HCT116 (cell line): ENCODE measurements around the gene EGFR. TPM values are rescaled to one million over a fixed set of nuclear protein-coding genes. Genes with fewer than 3 reads are reported as not detected.

Source experiments
- ATAC-seq: fragments of 200-7000 bp; cut with Tn5 transposase; 2 replicates; pipeline ENCODE4 v1.9.1; 2020; ENCODE audit warnings: mild to moderate bottlenecking, moderate library complexity
- BruUV-seq: library from RNA; stranded (reverse); fragments of 400-500 nt; replicated peaks from 2 replicates; lab custom pipeline; 2021; lab: Mats Ljungman, UMichigan
- CTCF ChIA-PET: fragments of 300-600 bp; sonication (Branson Sonifier 250); formaldehyde crosslinking; loops from one replicate; lab custom pipeline; 2021; ENCODE audit warnings: antibody characterized with exemption; lab: Charles Lee
- POLR2A ChIA-PET: fragments of 300-600, 350-600 bp; sonication (Branson Sonifier 250); formaldehyde crosslinking; loops from one replicate; lab custom pipeline; 2021; ENCODE audit warnings: antibody characterized with exemption; lab: Charles Lee
- RAD21 ChIA-PET, 2 experiments: fragments of 300-600 bp; sonication (Branson Sonifier 250); formaldehyde crosslinking; loops; one replicate each; lab custom pipeline; 2023; ENCODE audit warnings: low total read pairs in 2 of 2; ENCODE audit not compliant: uncharacterized antibody in 2 of 2, unreplicated experiment in 2 of 2, low non-redundant PET in 1 of 2; lab: Charles Lee
- DNase-seq: peaks from one replicate; pipeline ENCODE4 v3.0.0-alpha.2; 2010; ENCODE audit warnings: low read depth, low spot score
- H2AFZ ChIP-seq: fragments of 200-600 bp; shearing (Covaris generic), sonication (generic); 2 replicates; pipeline ENCODE4 v1.6.1; 2017; ENCODE audit warnings: low read depth, mixed run types, mixed read lengths, antibody characterized with exemption, low read length; ENCODE audit not compliant: poor library complexity, severe bottlenecking
- H3K27ac ChIP-seq: 2 replicates; pipeline ENCODE4 v1.5.1; 2012; ENCODE audit warnings: low read depth, low read length
- H3K27me3 ChIP-seq: fragments of 200-600 bp; sonication (generic); 2 replicates; pipeline ENCODE4 v1.6.1; 2016; ENCODE audit warnings: mixed run types, low read length, mixed read lengths; ENCODE audit not compliant: insufficient read depth
- H3K36me3 ChIP-seq, 2 experiments: fragments of 200-500 bp in 1 of 2; fragments of 200-600 bp in 1 of 2; sonication (Bioruptor generic) in 1 of 2; sonication (generic) in 1 of 2; 2 replicates each; pipeline versions ENCODE4 v1.5.1 to v1.6.1; 2014 to 2016; ENCODE audit warnings: low read length in 2 of 2, inconsistent platforms in 1 of 2, mixed read lengths in 1 of 2, mixed run types in 1 of 2; ENCODE audit not compliant: insufficient read depth in 2 of 2, control insufficient read depth in 1 of 2
- H3K4me1 ChIP-seq, 2 experiments: fragments of 200-600 bp in 1 of 2; sonication (generic) in 1 of 2; 2 replicates each; pipeline versions ENCODE4 v1.5.1 to v1.6.1; 2012 to 2017; ENCODE audit warnings: low read length in 2 of 2, inconsistent platforms in 1 of 2, mild to moderate bottlenecking in 1 of 2, mixed read lengths in 1 of 2, mixed run types in 1 of 2, moderate library complexity in 1 of 2; ENCODE audit not compliant: insufficient read depth in 2 of 2, control insufficient read depth in 1 of 2
- H3K4me2 ChIP-seq: fragments of 200-600 bp; sonication (generic); 2 replicates; pipeline ENCODE4 v1.6.1; 2017; ENCODE audit warnings: mixed run types, low read length, mixed read lengths
- H3K4me3 ChIP-seq, 2 experiments: fragments of 200-600 bp in 1 of 2; sonication (generic) in 1 of 2; replicated peaks in 1 of 2; 2 replicates each; pipeline ENCODE4 v1.5.1; 2011 to 2016; ENCODE audit warnings: low read length in 2 of 2, control low read depth in 1 of 2, low read depth in 1 of 2, mild to moderate bottlenecking in 1 of 2, mixed read lengths in 1 of 2, mixed run types in 1 of 2
- H3K79me2 ChIP-seq: fragments of 200-600 bp; sonication (generic); 2 replicates; pipeline ENCODE4 v1.6.1; 2017; ENCODE audit warnings: mild to moderate bottlenecking, mixed run types, low read length, moderate library complexity, mixed read lengths; ENCODE audit not compliant: insufficient read depth
- H3K9ac ChIP-seq: fragments of 200-600 bp; sonication (generic); 2 replicates; pipeline ENCODE4 v1.6.1; 2016; ENCODE audit warnings: low read length, mixed read lengths
- H3K9me2 ChIP-seq: fragments of 200-600 bp; sonication (generic), shearing (Covaris generic); 2 replicates; pipeline ENCODE4 v1.6.1; 2017; ENCODE audit warnings: mixed run types, mild to moderate bottlenecking, moderate library complexity; ENCODE audit not compliant: insufficient read depth
- H3K9me3 ChIP-seq, 2 experiments: fragments of 200-500 bp in 1 of 2; fragments of 200-600 bp in 1 of 2; sonication (Bioruptor generic) in 1 of 2; sonication (generic) in 1 of 2; 2 replicates each; pipeline ENCODE4 v1.6.1; 2014 to 2017; ENCODE audit warnings: low read length in 2 of 2, mixed read lengths in 2 of 2, inconsistent platforms in 1 of 2, low read depth in 1 of 2, mild to moderate bottlenecking in 1 of 2, mixed run types in 1 of 2, moderate library complexity in 1 of 2; ENCODE audit not compliant: control insufficient read depth in 1 of 2, insufficient read depth in 1 of 2
- H4K20me1 ChIP-seq: fragments of 200-600 bp; sonication (generic), shearing (Covaris generic); 2 replicates; pipeline ENCODE4 v1.6.1; 2017; ENCODE audit warnings: mixed run types, mild to moderate bottlenecking, moderate library complexity; ENCODE audit not compliant: insufficient read depth
- CBX3 ChIP-seq: IDR thresholded peaks from 2 replicates; pipeline ENCODE4 v1.6.1; 2012; ENCODE audit warnings: low read depth
- EGR1 ChIP-seq: IDR thresholded peaks from 2 replicates; pipeline ENCODE4 v1.6.1; 2012; ENCODE audit warnings: low read depth
- ELF1 ChIP-seq: IDR thresholded peaks from 2 replicates; pipeline ENCODE4 v1.6.1; 2012; ENCODE audit warnings: low read depth, borderline replicate concordance
- EZH2 ChIP-seq: fragments of 200-600 bp; sonication (generic); IDR thresholded peaks from 2 replicates; pipeline ENCODE4 v1.6.1; 2017; ENCODE audit warnings: antibody characterized with exemption, mixed run types
- FOSL1 ChIP-seq: IDR thresholded peaks from 2 replicates; pipeline ENCODE4 v1.6.1; 2012; ENCODE audit warnings: low read depth
- JUND ChIP-seq: IDR thresholded peaks from 2 replicates; pipeline ENCODE4 v1.6.1; 2012
- MAX ChIP-seq: IDR thresholded peaks from 2 replicates; pipeline ENCODE4 v1.6.1; 2012
- POLR2A ChIP-seq: IDR thresholded peaks from 2 replicates; pipeline ENCODE4 v1.7.0; 2011; ENCODE audit warnings: borderline replicate concordance; ENCODE audit not compliant: insufficient read depth, insufficient read length; ENCODE audit errors: extremely low read depth
- POLR2AphosphoS5 ChIP-seq: IDR thresholded peaks from 2 replicates; pipeline ENCODE4 v1.6.1; 2011; ENCODE audit warnings: mild to moderate bottlenecking, low read depth, low read length, moderate library complexity
- RAD21 ChIP-seq: IDR thresholded peaks from 2 replicates; pipeline ENCODE4 v1.6.1; 2012; ENCODE audit warnings: low read depth, mild to moderate bottlenecking
- SIN3A ChIP-seq: IDR thresholded peaks from 2 replicates; pipeline ENCODE4 v1.6.1; 2012; ENCODE audit warnings: low read depth
- SP1 ChIP-seq: IDR thresholded peaks from 2 replicates; pipeline ENCODE4 v1.6.1; 2012; ENCODE audit warnings: low read depth
- SRF ChIP-seq: IDR thresholded peaks from 2 replicates; pipeline ENCODE4 v1.6.1; 2012; ENCODE audit warnings: low read depth
- TCF7L2 ChIP-seq: IDR thresholded peaks from 2 replicates; pipeline ENCODE4 v1.7.0; 2011; ENCODE audit warnings: borderline replicate concordance, inconsistent platforms; ENCODE audit not compliant: insufficient read depth, insufficient read length; ENCODE audit errors: extremely low read depth
- ZBTB33 ChIP-seq: IDR thresholded peaks from 2 replicates; pipeline ENCODE4 v1.6.1; 2011; ENCODE audit warnings: mild to moderate bottlenecking, low read length, moderate library complexity; ENCODE audit not compliant: insufficient replicate concordance; ENCODE audit errors: extremely low read depth
- ZFX ChIP-seq: fragments of 450-650 bp; IDR thresholded peaks from 2 replicates; pipeline ENCODE4 v1.6.1; 2017
- ZNF274 ChIP-seq: fragments of 200-500 bp; sonication (Bioruptor generic); IDR thresholded peaks from 2 replicates; pipeline ENCODE4 v1.6.1; 2014; ENCODE audit warnings: mild to moderate bottlenecking, low read depth, low read length, inconsistent platforms
- intact Hi-C: fragments of 100-400 bp; cut with micrococcal nuclease; formaldehyde crosslinking; loops from 2 replicates; pipeline ENCODE4 v1.10.0; 2022
- total RNA-seq: library from RNA; stranded (reverse); gene quantifications from one replicate; pipeline ENCODE4 v1.2.1, GENCODE V29; 2021; ENCODE audit not compliant: unreplicated experiment
- TF ChIP-seq, protein P1 (sequence below), 3 experiments: fragments of 200-600 bp in 1 of 3; sonication (generic) in 1 of 3; IDR thresholded peaks in 2 of 3; conservative IDR thresholded peaks in 1 of 3; 2 replicates each; pipeline ENCODE4 v1.5.1; 2012 to 2017; ENCODE audit warnings: low read depth in 2 of 3, low read length in 2 of 3, antibody characterized with exemption in 1 of 3, borderline replicate concordance in 1 of 3, control low read depth in 1 of 3, mild to moderate bottlenecking in 1 of 3, mixed read lengths in 1 of 3, mixed run types in 1 of 3, moderate library complexity in 1 of 3; ENCODE audit not compliant: insufficient read depth in 1 of 3
- TF ChIP-seq, protein P2 (sequence below): IDR thresholded peaks from 2 replicates; pipeline ENCODE4 v1.6.1; 2012

EGFR gene
- total RNA-seq, 1 experiment from 2014 or later = 71.5 TPM

- TF ChIP-seq POLR2A (no peak), POLR2AphosphoS5 (no peak)
- TF ChIP-seq, protein P1, sequence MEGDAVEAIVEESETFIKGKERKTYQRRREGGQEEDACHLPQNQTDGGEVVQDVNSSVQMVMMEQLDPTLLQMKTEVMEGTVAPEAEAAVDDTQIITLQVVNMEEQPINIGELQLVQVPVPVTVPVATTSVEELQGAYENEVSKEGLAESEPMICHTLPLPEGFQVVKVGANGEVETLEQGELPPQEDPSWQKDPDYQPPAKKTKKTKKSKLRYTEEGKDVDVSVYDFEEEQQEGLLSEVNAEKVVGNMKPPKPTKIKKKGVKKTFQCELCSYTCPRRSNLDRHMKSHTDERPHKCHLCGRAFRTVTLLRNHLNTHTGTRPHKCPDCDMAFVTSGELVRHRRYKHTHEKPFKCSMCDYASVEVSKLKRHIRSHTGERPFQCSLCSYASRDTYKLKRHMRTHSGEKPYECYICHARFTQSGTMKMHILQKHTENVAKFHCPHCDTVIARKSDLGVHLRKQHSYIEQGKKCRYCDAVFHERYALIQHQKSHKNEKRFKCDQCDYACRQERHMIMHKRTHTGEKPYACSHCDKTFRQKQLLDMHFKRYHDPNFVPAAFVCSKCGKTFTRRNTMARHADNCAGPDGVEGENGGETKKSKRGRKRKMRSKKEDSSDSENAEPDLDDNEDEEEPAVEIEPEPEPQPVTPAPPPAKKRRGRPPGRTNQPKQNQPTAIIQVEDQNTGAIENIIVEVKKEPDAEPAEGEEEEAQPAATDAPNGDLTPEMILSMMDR (IDR thresholded peaks at IDR 0.05 in 2 of 3, conservative IDR thresholded peaks at IDR 0.05 in 1 of 3; ENCODE audit: borderline replicate concordance in 1 of 3, insufficient read depth in 1 of 3, low read depth in 2 of 3, low read length in 2 of 3) = no peak
Observed at GRCh38 chr7:55092975-55093373, 74.2 kb downstream of the EGFR start (continued).

DNA sequence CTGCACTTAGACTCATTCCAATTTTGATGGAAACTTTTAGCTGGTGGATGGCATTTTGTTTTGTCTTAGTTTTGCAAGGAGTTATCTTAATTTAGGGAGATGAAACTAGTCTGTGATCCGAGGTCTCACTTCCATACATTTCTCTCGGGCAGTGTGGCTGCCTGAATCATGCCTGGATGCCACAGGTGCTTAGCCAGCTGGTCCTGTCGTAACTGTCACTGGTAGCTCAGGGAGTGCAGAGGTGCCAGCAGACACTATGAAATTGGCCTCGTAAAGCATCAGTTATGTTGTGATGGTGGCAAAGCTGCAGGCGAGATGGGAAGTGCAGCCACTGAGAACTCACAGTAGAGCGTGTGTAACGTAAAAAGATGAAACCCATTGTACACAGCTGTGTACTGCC lies 74.9 kb downstream of the EGFR start:
- H3K27ac ChIP-seq = no peak overlapping the region
- no peak overlapping the region for H3K4me3 ChIP-seq
- H2AFZ ChIP-seq = no peak overlapping the region
- no peaks in the 10 kb centered on the region for H3K9me2 ChIP-seq
- no peaks in the 10 kb centered on the region for H3K9me3 ChIP-seq
- TF ChIP-seq TCF7L2 (no peak), MAX (no peak), EZH2 (no peak), POLR2AphosphoS5 (no peak), ZBTB33 (no peak), JUND (no peak), ZNF274 (no peak), CBX3 (no peak), FOSL1 (no peak), RAD21 (no peak), SRF (no peak), ZFX (no peak), SIN3A (no peak), SP1 (no peak), EGR1 (no peak), POLR2A (no peak), ELF1 (no peak)
- TF ChIP-seq, protein P1 (IDR thresholded peaks at IDR 0.05 in 2 of 3, conservative IDR thresholded peaks at IDR 0.05 in 1 of 3; ENCODE audit: borderline replicate concordance in 1 of 3, insufficient read depth in 1 of 3, low read depth in 2 of 3, low read length in 2 of 3) = no peak
- TF ChIP-seq, protein P2, sequence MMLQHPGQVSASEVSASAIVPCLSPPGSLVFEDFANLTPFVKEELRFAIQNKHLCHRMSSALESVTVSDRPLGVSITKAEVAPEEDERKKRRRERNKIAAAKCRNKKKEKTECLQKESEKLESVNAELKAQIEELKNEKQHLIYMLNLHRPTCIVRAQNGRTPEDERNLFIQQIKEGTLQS = no peak
- H4K20me1 ChIP-seq = no peaks in the 10 kb centered on the region
- H3K27me3 ChIP-seq = no peaks in the 10 kb centered on the region
- ATAC-seq (no peak), DNase-seq (no peak)
- no peaks in the 10 kb centered on the region for H3K36me3 ChIP-seq
- H3K4me2 ChIP-seq = no peak overlapping the region
- intact Hi-C loops = no loop called here
- ChIA-PET CTCF (no interaction called here), RAD21 (no interaction called here), POLR2A (no interaction called here)
- no TSS peak for BruUV-seq
- no peak overlapping the region for H3K9ac ChIP-seq
- H3K4me1 ChIP-seq = peaks cover 4 to 26% of the 10 kb centered on the region in 2 experiments
- peaks cover 82% of the 10 kb centered on the region for H3K79me2 ChIP-seq
